A549 treated with AZD9567 at 1 μM for 4 hours (cell line): ENCODE results near the gene MS4A6A. TPM values are rescaled to one million over a fixed set of nuclear protein-coding genes. Genes with fewer than 3 reads are reported as not detected.

Source experiments
- total RNA-seq: library from RNA; stranded (reverse); fragments of 200-300 nt; extraction: Qiagen RNA extraction; gene quantifications from 5 replicates; pipeline ENCODE4 v1.2.3, GENCODE V29; 2022; ENCODE audit not compliant: insufficient read depth

MS4A6A gene, protein sequence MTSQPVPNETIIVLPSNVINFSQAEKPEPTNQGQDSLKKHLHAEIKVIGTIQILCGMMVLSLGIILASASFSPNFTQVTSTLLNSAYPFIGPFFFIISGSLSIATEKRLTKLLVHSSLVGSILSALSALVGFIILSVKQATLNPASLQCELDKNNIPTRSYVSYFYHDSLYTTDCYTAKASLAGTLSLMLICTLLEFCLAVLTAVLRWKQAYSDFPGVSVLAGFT
- total RNA-seq = not detected in 5 replicates

DNA sequence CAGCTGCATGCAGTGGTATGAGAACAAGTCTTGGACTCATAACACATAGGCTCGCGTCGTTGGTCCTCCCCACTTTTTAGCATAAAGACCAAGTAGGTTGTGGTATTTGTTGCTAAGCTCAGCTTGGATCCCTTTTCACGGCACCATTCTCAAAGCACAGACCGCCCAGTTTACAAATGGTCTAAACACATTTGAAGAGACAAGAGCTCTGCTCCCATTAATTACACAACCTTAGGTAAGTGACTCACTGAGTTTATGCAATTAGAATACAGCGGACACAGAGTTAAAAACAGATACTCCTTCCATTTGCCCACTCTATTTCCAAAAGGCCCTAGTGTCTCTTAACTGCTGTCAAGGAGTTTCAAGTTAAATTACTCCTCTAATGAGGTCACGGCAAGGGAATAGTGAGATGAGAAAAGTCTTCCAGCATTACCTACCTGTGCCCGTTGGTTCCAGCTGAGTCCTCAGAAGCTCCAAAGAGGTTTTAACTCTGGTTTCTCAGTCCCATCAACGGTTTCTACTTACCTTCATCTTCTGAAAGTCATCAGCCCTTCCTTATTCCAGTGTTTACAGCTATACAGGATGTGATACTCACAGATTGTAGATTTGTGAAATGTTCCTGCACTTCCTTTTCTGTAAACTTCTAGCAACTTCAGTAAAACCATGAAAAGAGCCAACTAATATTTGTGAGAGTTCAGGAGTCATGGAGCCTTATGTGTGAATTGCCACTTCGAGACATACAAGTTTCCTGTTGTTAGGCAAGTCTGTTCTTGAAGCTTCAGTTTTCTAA is at the start of gene MS4A6A:
MS4A6A (minus strand) TSS at position 543 of the 790 bp plus-strand sequence. CDS start 1,356 bp downstream, outside the sequence.

Other genes with a start within 250 kb of the MS4A6A start
- gene OOSP1, start 244.7 kb downstream of the MS4A6A start, total RNA-seq = not detected in 5 replicates
- gene OOSP4A, start 219.1 kb downstream of the MS4A6A start, total RNA-seq = not detected in 5 replicates
- not detected in 5 replicates for gene OOSP4B, start 165.9 kb downstream of the MS4A6A start, total RNA-seq
- not detected in 5 replicates for gene OOSP2, start 142.7 kb downstream of the MS4A6A start, total RNA-seq
- gene MS4A3, start 126.4 kb downstream of the MS4A6A start, total RNA-seq = not detected in 5 replicates
- not detected in 5 replicates for gene MS4A2, start 94.4 kb downstream of the MS4A6A start, total RNA-seq
- gene MS4A4E, start 60.1 kb upstream of the MS4A6A start, total RNA-seq = not detected in 5 replicates
- gene MS4A4A, start 97.6 kb upstream of the MS4A6A start, total RNA-seq = not detected in 5 replicates
- not detected in 5 replicates for gene MS4A6E, start 144.2 kb upstream of the MS4A6A start, total RNA-seq
- not detected in 5 replicates for gene MS4A7, start 195.4 kb upstream of the MS4A6A start, total RNA-seq
- gene MS4A14, start 213.4 kb upstream of the MS4A6A start, total RNA-seq = not detected in 5 replicates
- gene MS4A5, start 246.5 kb upstream of the MS4A6A start, total RNA-seq = not detected in 5 replicates